ENCODE data around the gene PCDHA1.
A peak's percentile ranks its signal among the peaks of the same experiment; 100 is the strongest.
"Not testable (repeated sequence)": the region's sequence is repeated elsewhere in the genome, so short reads cannot be mapped to it uniquely, and the experiment has no call there.

The PCDHA1 gene

GRCh38 chr5:140842798-140843733 is 57.1 kb downstream of the PCDHA1 start:
- DNase-seq = no peak
- in situ Hi-C loops (cut with MboI; ENCODE audit: low pct_unique_long_range_greater_than_20kb, low sequenced_read_pairs) = no loop called here

GRCh38 chr5:140848139-140849102 is 62.5 kb downstream of the PCDHA1 start, which contains the start of gene PCDHA9:
Gene PCDHA9 (plus strand): TSS chr5:140848382. CDS start chr5:140848496, 114 bp downstream.
- in situ Hi-C loops (cut with MboI; ENCODE audit: low pct_unique_long_range_greater_than_20kb, low sequenced_read_pairs); DNase-seq: not testable (repeated sequence)

GRCh38 chr5:140849831-140850634 is 64.1 kb downstream of the PCDHA1 start:
- in situ Hi-C loops (cut with MboI; ENCODE audit: low pct_unique_long_range_greater_than_20kb, low sequenced_read_pairs) = loop anchor here (25.0 kb wide), 1 partner anchor 187 kb away; no protein-coding TSS in a partner anchor
- DNase-seq = not testable (repeated sequence)

GRCh38 chr5:140855772-140856674 is 70.1 kb downstream of the PCDHA1 start, which contains the start of gene PCDHA10:
Gene PCDHA10 (plus strand): TSS chr5:140855897. CDS start chr5:140856049, 152 bp downstream.
- in situ Hi-C loops (cut with MboI; ENCODE audit: low pct_unique_long_range_greater_than_20kb, low sequenced_read_pairs) = loop anchor here (25.0 kb wide), 1 partner anchor 181 kb away; no protein-coding TSS in a partner anchor
- DNase-seq = peak; percentile 18

- no peak for DNase-seq
- in situ Hi-C loops (cut with MboI; ENCODE audit: low pct_unique_long_range_greater_than_20kb, low sequenced_read_pairs) = loop anchor here (25.0 kb wide), 1 partner anchor 180 kb away; no protein-coding TSS in a partner anchor
These were observed 71.4 kb downstream of the PCDHA1 start for GRCh38 chr5:140857177-140857986.

GRCh38 chr5:140857987-140858240 is 72.0 kb downstream of the PCDHA1 start:
- in situ Hi-C loops (cut with MboI; ENCODE audit: low pct_unique_long_range_greater_than_20kb, low sequenced_read_pairs) = loop anchor here (25.0 kb wide), 1 partner anchor 179 kb away; no protein-coding TSS in a partner anchor

GRCh38 chr5:140862441-140863295 is 76.7 kb downstream of the PCDHA1 start:
- no peak for DNase-seq
- in situ Hi-C loops (cut with MboI; ENCODE audit: low pct_unique_long_range_greater_than_20kb, low sequenced_read_pairs) = loop anchor here (25.0 kb wide), 1 partner anchor 175 kb away; no protein-coding TSS in a partner anchor

More at GRCh38 chr5:140857987-140858240, 72.0 kb downstream of the PCDHA1 start:
- DNase-seq = no peak

- peak; percentile 50 for DNase-seq
- in situ Hi-C loops (cut with MboI; ENCODE audit: low pct_unique_long_range_greater_than_20kb, low sequenced_read_pairs) = loop anchor here (25.0 kb wide), 1 partner anchor 168 kb away; no protein-coding TSS in a partner anchor
These were observed 83.0 kb downstream of the PCDHA1 start, which contains the start of gene PCDHA11 for GRCh38 chr5:140868721-140869554. Gene PCDHA11 (plus strand): TSS chr5:140868957. CDS start chr5:140869104, 147 bp downstream.

- in situ Hi-C loops (cut with MboI; ENCODE audit: low pct_unique_long_range_greater_than_20kb, low sequenced_read_pairs) = loop anchor here (25.0 kb wide), 1 partner anchor 168 kb away; no protein-coding TSS in a partner anchor
- no peak for DNase-seq
These were observed 83.6 kb downstream of the PCDHA1 start for GRCh38 chr5:140869555-140869886.

- no peak for DNase-seq
- in situ Hi-C loops (cut with MboI; ENCODE audit: low pct_unique_long_range_greater_than_20kb, low sequenced_read_pairs) = loop anchor here (25.0 kb wide), 1 partner anchor 167 kb away; no protein-coding TSS in a partner anchor
These were observed 84.6 kb downstream of the PCDHA1 start for GRCh38 chr5:140870221-140871201.

GRCh38 chr5:140875085-140876065 is 89.4 kb downstream of the PCDHA1 start, which contains the start of gene PCDHA12:
Gene PCDHA12 (plus strand): TSS chr5:140875308. CDS start chr5:140875473, 165 bp downstream.
- in situ Hi-C loops (cut with MboI; ENCODE audit: low pct_unique_long_range_greater_than_20kb, low sequenced_read_pairs) = no loop called here
- no peak for DNase-seq

GRCh38 chr5:140876541-140877261 is 90.8 kb downstream of the PCDHA1 start:
- DNase-seq; in situ Hi-C loops (cut with MboI; ENCODE audit: low pct_unique_long_range_greater_than_20kb, low sequenced_read_pairs): not testable (repeated sequence)
